IMR-90 (cell line): ENCODE data around the gene IKZF3. TPM values are rescaled to one million over a fixed set of nuclear protein-coding genes. Genes with fewer than 3 reads are reported as not detected.

Source experiments
- ATAC-seq: fragments of 200-7000 bp; cut with Tn5 transposase; 2 replicates; pipeline ENCODE4 v1.9.1; 2020; ENCODE audit warnings: low read depth, mild to moderate bottlenecking, moderate library complexity
- BruUV-seq: library from RNA; stranded (reverse); fragments of 400-500 nt; replicated peaks from 2 replicates; lab custom pipeline; 2021; lab: Mats Ljungman, UMichigan
- CTCF ChIA-PET: fragments of 300-600 bp; formaldehyde crosslinking; extraction: SDS; loops from one replicate; lab custom pipeline; 2021; ENCODE audit warnings: antibody characterized with exemption; lab: Yijun Ruan, JAX
- POLR2A ChIA-PET: fragments of 300-600 bp; sonication (Branson Sonifier 250); formaldehyde crosslinking; loops from one replicate; lab custom pipeline; 2022; ENCODE audit warnings: antibody characterized with exemption; ENCODE audit not compliant: unreplicated experiment; lab: Charles Lee
- DNase-seq: peaks from one replicate; pipeline ENCODE4 v3.0.0; 2013
- H2AFZ ChIP-seq: replicated peaks from 2 replicates; pipeline ENCODE3; 2013; ENCODE audit warnings: low read length, mild to moderate bottlenecking; ENCODE audit not compliant: poor library complexity
- H2AK5ac ChIP-seq: 2 replicates; pipeline ENCODE4 v1.6.1; 2013; ENCODE audit warnings: low read depth, low read length, inconsistent platforms
- H2AK9ac ChIP-seq: replicated peaks from 2 replicates; pipeline ENCODE3; 2013; ENCODE audit warnings: mild to moderate bottlenecking, low read depth, low read length, moderate library complexity; ENCODE audit not compliant: poor library complexity
- H2BK120ac ChIP-seq: 2 replicates; pipeline ENCODE4 v1.6.1; 2013; ENCODE audit warnings: low read depth, low read length, inconsistent platforms
- H2BK15ac ChIP-seq: 3 replicates; pipeline ENCODE4 v1.6.1; 2013; ENCODE audit warnings: low read depth, low read length, inconsistent platforms
- H2BK20ac ChIP-seq: 2 replicates; pipeline ENCODE4 v1.6.1; 2013; ENCODE audit warnings: low read depth, mild to moderate bottlenecking, inconsistent platforms, low read length, moderate library complexity
- H2BK5ac ChIP-seq: 2 replicates; pipeline ENCODE4 v1.6.1; 2013; ENCODE audit warnings: mild to moderate bottlenecking, low read depth, low read length, inconsistent platforms; ENCODE audit not compliant: poor library complexity, severe bottlenecking
- H3K14ac ChIP-seq: replicated peaks from 2 replicates; pipeline ENCODE4 v1.6.1; 2013; ENCODE audit warnings: low read depth, low read length, inconsistent platforms
- H3K18ac ChIP-seq: 2 replicates; pipeline ENCODE4 v1.6.1; 2013; ENCODE audit warnings: low read depth, low read length, control low read depth
- H3K23ac ChIP-seq: 2 replicates; pipeline ENCODE4 v1.6.1; 2013; ENCODE audit warnings: low read depth, low read length, inconsistent platforms
- H3K27ac ChIP-seq: 2 replicates; pipeline ENCODE4 v1.5.1; 2013; ENCODE audit warnings: mild to moderate bottlenecking, control low read depth, low read length; ENCODE audit not compliant: insufficient read depth
- H3K27me3 ChIP-seq: 2 replicates; pipeline ENCODE4 v1.6.1; 2013; ENCODE audit warnings: low read length; ENCODE audit not compliant: control insufficient read depth, insufficient read depth
- H3K36me3 ChIP-seq: 2 replicates; pipeline ENCODE4 v1.6.1; 2013; ENCODE audit warnings: low read length, mixed read lengths; ENCODE audit not compliant: control insufficient read depth, insufficient read depth
- H3K4ac ChIP-seq: 2 replicates; pipeline ENCODE4 v1.6.1; 2013; ENCODE audit warnings: low read depth, low read length, inconsistent platforms
- H3K4me1 ChIP-seq: 2 replicates; pipeline ENCODE4 v1.6.1; 2013; ENCODE audit warnings: low read length, mixed read lengths; ENCODE audit not compliant: control insufficient read depth, insufficient read depth
- H3K4me2 ChIP-seq: 2 replicates; pipeline ENCODE4 v1.6.1; 2013; ENCODE audit warnings: low read depth, mild to moderate bottlenecking, control low read depth, low read length, moderate library complexity
- H3K4me3 ChIP-seq: 2 replicates; pipeline ENCODE4 v1.5.1; 2013; ENCODE audit warnings: low read depth, mild to moderate bottlenecking, control low read depth, low read length, moderate library complexity; ENCODE audit not compliant: insufficient read depth
- H3K56ac ChIP-seq: 2 replicates; pipeline ENCODE4 v1.6.1; 2013; ENCODE audit warnings: low read length, inconsistent platforms; ENCODE audit not compliant: insufficient read depth; ENCODE audit errors: extremely low read depth
- H3K79me1 ChIP-seq, 2 experiments: 2 replicates each; pipeline ENCODE4 v1.6.1; 2013; ENCODE audit warnings: low read length in 2 of 2, inconsistent platforms in 1 of 2, low read depth in 1 of 2
- H3K9ac ChIP-seq: 2 replicates; pipeline ENCODE4 v1.6.1; 2013; ENCODE audit warnings: low read depth, low read length, control low read depth
- H3K9me1 ChIP-seq: 2 replicates; pipeline ENCODE4 v1.6.1; 2013; ENCODE audit warnings: low read length, inconsistent platforms; ENCODE audit not compliant: insufficient read depth
- H3K9me3 ChIP-seq: 2 replicates; pipeline ENCODE4 v1.6.1; 2013; ENCODE audit warnings: low read length; ENCODE audit not compliant: control insufficient read depth, insufficient read depth
- H4K20me1 ChIP-seq: 2 replicates; pipeline ENCODE4 v1.6.1; 2013; ENCODE audit warnings: low read length, inconsistent platforms; ENCODE audit not compliant: insufficient read depth
- H4K5ac ChIP-seq: 2 replicates; pipeline ENCODE4 v1.6.1; 2013; ENCODE audit warnings: mild to moderate bottlenecking, low read depth, low read length, control low read depth
- H4K8ac ChIP-seq, 2 experiments: 2 replicates each; pipeline ENCODE4 v1.6.1; 2013; ENCODE audit warnings: low read depth in 2 of 2, low read length in 2 of 2, control low read depth in 1 of 2, inconsistent platforms in 1 of 2
- H4K91ac ChIP-seq: 2 replicates; pipeline ENCODE4 v1.6.1; 2013; ENCODE audit warnings: low read depth, low read length, inconsistent platforms; ENCODE audit not compliant: insufficient read depth
- CEBPB ChIP-seq: IDR thresholded peaks from 2 replicates; pipeline ENCODE4 v1.6.1; 2012; ENCODE audit warnings: low read depth, low read length, improper control_type of control experiment
- CHD1 ChIP-seq: IDR thresholded peaks from 2 replicates; pipeline ENCODE4 v1.6.1; 2012; ENCODE audit warnings: low read depth, low read length, improper control_type of control experiment
- FOS ChIP-seq: fragments of 150-350 bp; IDR thresholded peaks from 2 replicates; pipeline ENCODE4 v1.6.1; 2016; ENCODE audit warnings: low read depth, low read length
- MAFK ChIP-seq: IDR thresholded peaks from 2 replicates; pipeline ENCODE4 v1.6.1; 2012; ENCODE audit warnings: low read depth, low read length, improper control_type of control experiment
- MAZ ChIP-seq: IDR thresholded peaks from 2 replicates; pipeline ENCODE4 v1.6.1; 2012; ENCODE audit warnings: low read depth, mild to moderate bottlenecking, low read length, improper control_type of control experiment, moderate library complexity, borderline replicate concordance
- MXI1 ChIP-seq: IDR thresholded peaks from 2 replicates; pipeline ENCODE4 v1.6.1; 2012; ENCODE audit warnings: low read depth, mild to moderate bottlenecking, low read length, moderate library complexity, borderline replicate concordance
- POLR2A ChIP-seq: IDR thresholded peaks from 2 replicates; pipeline ENCODE4 v1.6.1; 2012; ENCODE audit warnings: mild to moderate bottlenecking, low read depth, low read length
- RAD21 ChIP-seq: IDR thresholded peaks from 2 replicates; pipeline ENCODE4 v1.6.1; 2012; ENCODE audit warnings: low read length, improper control_type of control experiment
- RFX5 ChIP-seq: IDR thresholded peaks from 2 replicates; pipeline ENCODE4 v1.8.0; 2012; ENCODE audit warnings: low read depth, mild to moderate bottlenecking, low read length, moderate library complexity
- SMC3 ChIP-seq: fragments of 150-350 bp; IDR thresholded peaks from 2 replicates; pipeline ENCODE4 v1.6.1; 2016; ENCODE audit warnings: low read depth, mild to moderate bottlenecking, antibody characterized with exemption, low read length, moderate library complexity
- dilution Hi-C: fragments of 300-500 bp; cut with HindIII; formaldehyde crosslinking; loops from one replicate; pipeline ENCODE4 v1.14.3; 2018; ENCODE audit warnings: low sequenced_read_pairs; ENCODE audit not compliant: unreplicated experiment
- in situ Hi-C: fragments of 300-500 bp; cut with MboI; formaldehyde crosslinking; loops from 3 replicates; pipeline ENCODE4 v1.14.3; 2019; ENCODE audit warnings: low sequenced_read_pairs, inconsistent platforms, mixed read lengths
- intact Hi-C: fragments of 100-400 bp; cut with micrococcal nuclease; formaldehyde crosslinking; loops from 2 replicates; pipeline ENCODE4 v1.10.0; 2022
- polyA plus RNA-seq, 3 experiments: library from polyadenylated mRNA; depleted of rRNA; stranded (reverse); fragments of >200 nt; gene quantifications; 2 replicates each; pipeline ENCODE4 v1.2.3, GENCODE V29; 2012; ENCODE audit warnings: low replicate concordance in 1 of 3
- total RNA-seq: library from RNA; depleted of rRNA; stranded (reverse); fragments of >200 nt; gene quantifications from 2 replicates; pipeline ENCODE4 v1.2.3, GENCODE V29; 2012
- TF ChIP-seq, protein P1 (sequence below): conservative IDR thresholded peaks from 2 replicates; pipeline ENCODE4 v1.5.1; 2012; ENCODE audit warnings: mild to moderate bottlenecking, low read depth, low read length, improper control_type of control experiment
- TF ChIP-seq, protein P2 (sequence below): fragments of 150-350 bp; IDR thresholded peaks from 2 replicates; pipeline ENCODE4 v1.6.1; 2016; ENCODE audit warnings: low read depth, mild to moderate bottlenecking, low read length, moderate library complexity, borderline replicate concordance
- TF ChIP-seq, protein P3 (sequence below): fragments of 150-350 bp; IDR thresholded peaks from 2 replicates; pipeline ENCODE4 v1.6.1; 2017; ENCODE audit warnings: mild to moderate bottlenecking, antibody characterized with exemption, low read length, low read depth

The IKZF3 gene
- total and polyA plus RNA-seq, 2 of the 4 experiments (the other 2 are of a cell fraction): not detected

DNA sequence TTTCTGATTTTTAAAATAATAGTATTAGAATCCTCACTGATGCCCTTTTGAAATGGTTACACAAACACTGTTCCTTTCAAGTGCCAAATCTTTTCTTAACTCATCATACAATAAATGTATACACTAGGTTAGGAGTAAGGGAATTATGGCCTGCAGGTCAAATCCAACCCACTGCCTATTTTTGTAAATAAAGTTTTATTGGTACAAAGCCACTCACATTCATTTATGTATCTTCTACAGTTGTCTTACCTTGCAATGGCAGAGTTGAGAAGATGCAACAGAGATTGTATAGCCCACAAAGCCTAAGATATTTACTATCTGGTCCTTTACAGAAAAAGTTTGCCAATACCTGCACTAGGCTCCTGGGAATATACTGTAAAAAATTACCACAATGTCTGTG lies 47.8 kb downstream of the IKZF3 start:
- H3K56ac ChIP-seq: no peak overlapping the region
- H2BK120ac ChIP-seq: no peak overlapping the region
- no peaks in the 10 kb centered on the region for H3K36me3 ChIP-seq
- in situ Hi-C loops: no loop called here
- no peak overlapping the region for H3K23ac ChIP-seq
- H3K79me1 ChIP-seq: no peaks in the 10 kb centered on the region
- DNase-seq (no peak), ATAC-seq (no peak)
- TF ChIP-seq RFX5 (no peak), CEBPB (no peak), MAFK (no peak), FOS (no peak), MXI1 (no peak), SMC3 (no peak), MAZ (no peak), CHD1 (no peak), RAD21 (no peak), POLR2A (no peak)
- TF ChIP-seq, protein P1, sequence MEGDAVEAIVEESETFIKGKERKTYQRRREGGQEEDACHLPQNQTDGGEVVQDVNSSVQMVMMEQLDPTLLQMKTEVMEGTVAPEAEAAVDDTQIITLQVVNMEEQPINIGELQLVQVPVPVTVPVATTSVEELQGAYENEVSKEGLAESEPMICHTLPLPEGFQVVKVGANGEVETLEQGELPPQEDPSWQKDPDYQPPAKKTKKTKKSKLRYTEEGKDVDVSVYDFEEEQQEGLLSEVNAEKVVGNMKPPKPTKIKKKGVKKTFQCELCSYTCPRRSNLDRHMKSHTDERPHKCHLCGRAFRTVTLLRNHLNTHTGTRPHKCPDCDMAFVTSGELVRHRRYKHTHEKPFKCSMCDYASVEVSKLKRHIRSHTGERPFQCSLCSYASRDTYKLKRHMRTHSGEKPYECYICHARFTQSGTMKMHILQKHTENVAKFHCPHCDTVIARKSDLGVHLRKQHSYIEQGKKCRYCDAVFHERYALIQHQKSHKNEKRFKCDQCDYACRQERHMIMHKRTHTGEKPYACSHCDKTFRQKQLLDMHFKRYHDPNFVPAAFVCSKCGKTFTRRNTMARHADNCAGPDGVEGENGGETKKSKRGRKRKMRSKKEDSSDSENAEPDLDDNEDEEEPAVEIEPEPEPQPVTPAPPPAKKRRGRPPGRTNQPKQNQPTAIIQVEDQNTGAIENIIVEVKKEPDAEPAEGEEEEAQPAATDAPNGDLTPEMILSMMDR: no peak
- TF ChIP-seq, protein P2, sequence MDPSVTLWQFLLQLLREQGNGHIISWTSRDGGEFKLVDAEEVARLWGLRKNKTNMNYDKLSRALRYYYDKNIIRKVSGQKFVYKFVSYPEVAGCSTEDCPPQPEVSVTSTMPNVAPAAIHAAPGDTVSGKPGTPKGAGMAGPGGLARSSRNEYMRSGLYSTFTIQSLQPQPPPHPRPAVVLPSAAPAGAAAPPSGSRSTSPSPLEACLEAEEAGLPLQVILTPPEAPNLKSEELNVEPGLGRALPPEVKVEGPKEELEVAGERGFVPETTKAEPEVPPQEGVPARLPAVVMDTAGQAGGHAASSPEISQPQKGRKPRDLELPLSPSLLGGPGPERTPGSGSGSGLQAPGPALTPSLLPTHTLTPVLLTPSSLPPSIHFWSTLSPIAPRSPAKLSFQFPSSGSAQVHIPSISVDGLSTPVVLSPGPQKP: no peak
- TF ChIP-seq, protein P3, sequence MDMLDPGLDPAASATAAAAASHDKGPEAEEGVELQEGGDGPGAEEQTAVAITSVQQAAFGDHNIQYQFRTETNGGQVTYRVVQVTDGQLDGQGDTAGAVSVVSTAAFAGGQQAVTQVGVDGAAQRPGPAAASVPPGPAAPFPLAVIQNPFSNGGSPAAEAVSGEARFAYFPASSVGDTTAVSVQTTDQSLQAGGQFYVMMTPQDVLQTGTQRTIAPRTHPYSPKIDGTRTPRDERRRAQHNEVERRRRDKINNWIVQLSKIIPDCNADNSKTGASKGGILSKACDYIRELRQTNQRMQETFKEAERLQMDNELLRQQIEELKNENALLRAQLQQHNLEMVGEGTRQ: no peak
- H3K18ac ChIP-seq: no peak overlapping the region
- H2AK5ac ChIP-seq: no peak overlapping the region
- no peak overlapping the region for H4K91ac ChIP-seq
- no peak overlapping the region for H3K27ac ChIP-seq
- H3K14ac ChIP-seq: no peak overlapping the region
- H2BK5ac ChIP-seq: no peak overlapping the region
- no peaks in the 10 kb centered on the region for H3K4me1 ChIP-seq
- no peak overlapping the region for H4K5ac ChIP-seq
- no peaks in the 10 kb centered on the region for H3K9me1 ChIP-seq
- H3K9ac ChIP-seq: no peak overlapping the region
- H4K20me1 ChIP-seq: no peaks in the 10 kb centered on the region
- no peak overlapping the region for H2BK15ac ChIP-seq
- H3K4ac ChIP-seq: no peak overlapping the region
- POLR2A ChIA-PET: no interaction called here
- no peak overlapping the region for H2AFZ ChIP-seq
- dilution Hi-C loops: no loop called here
- no peaks in the 10 kb centered on the region for H3K9me3 ChIP-seq
- H2BK20ac ChIP-seq: no peak overlapping the region
- H3K27me3 ChIP-seq: peaks cover 43% of the 10 kb centered on the region
- CTCF ChIA-PET: no interaction called here
- H4K8ac ChIP-seq: no peak overlapping the region
- H3K4me2 ChIP-seq: no peak overlapping the region
- no peak overlapping the region for H2AK9ac ChIP-seq
- intact Hi-C loops: no loop called here
- BruUV-seq: no TSS peak
- no peak overlapping the region for H3K4me3 ChIP-seq
